NCI-H1092 (cell line): ENCODE data around the gene CNPY1.
"Not testable (repeated sequence)": the region's sequence is repeated elsewhere in the genome, so short reads cannot be mapped to it uniquely, and the experiment has no call there.

ENCODE experiments used
- DNase-seq: peaks from one replicate; lab custom pipeline; 2025; lab: John Stamatoyannopoulos, UW

CNPY1 gene

GRCh38 chr7:155578016-155578415 lies 31.7 kb upstream of the CNPY1 start:
- DNase-seq: no peak

DNA sequence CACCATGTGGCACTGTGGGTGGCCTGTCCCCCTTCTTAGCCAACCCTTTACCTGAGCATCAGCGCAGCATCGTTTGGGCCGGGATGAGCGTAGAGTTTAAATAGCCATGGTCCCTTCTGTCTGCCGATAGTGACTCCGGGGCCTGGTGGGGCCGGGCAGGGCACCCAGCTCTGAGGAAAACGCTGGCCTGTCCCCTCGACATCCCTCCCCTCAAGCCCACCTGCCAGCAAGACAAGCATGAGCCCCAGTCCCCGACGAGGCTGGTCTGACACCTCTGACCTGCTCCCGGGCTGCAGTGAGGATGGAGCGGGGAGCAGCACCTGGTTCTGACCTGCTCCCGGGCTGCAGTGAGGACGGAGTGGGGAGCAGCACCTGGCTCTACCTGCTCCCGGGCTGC lies 31.1 kb upstream of the CNPY1 start:
- DNase-seq: no peak

GRCh38 chr7:155576900-155577508 lies 30.6 kb upstream of the CNPY1 start:
- DNase-seq: no peak

DNA sequence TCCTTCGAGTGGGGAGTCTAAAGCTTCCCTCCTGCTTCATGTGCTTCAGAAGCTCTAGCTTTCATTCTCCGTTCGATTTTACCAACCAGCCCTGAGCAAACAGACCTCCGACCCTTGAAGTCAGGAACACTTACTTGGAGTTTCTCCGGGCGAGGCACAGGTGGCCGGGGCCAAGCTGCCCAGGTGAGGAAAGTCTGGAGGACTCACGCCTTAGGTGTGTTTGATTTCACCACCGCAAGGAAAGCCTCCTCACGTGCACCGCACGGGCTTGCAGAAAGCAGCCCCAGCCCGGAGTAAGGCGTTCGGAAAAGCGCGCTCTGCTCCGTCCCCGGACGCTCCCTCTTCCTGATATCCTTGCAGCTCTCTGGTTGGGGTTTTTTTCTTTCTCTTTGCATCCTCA lies 30.1 kb upstream of the CNPY1 start:
- no peak for DNase-seq

DNA sequence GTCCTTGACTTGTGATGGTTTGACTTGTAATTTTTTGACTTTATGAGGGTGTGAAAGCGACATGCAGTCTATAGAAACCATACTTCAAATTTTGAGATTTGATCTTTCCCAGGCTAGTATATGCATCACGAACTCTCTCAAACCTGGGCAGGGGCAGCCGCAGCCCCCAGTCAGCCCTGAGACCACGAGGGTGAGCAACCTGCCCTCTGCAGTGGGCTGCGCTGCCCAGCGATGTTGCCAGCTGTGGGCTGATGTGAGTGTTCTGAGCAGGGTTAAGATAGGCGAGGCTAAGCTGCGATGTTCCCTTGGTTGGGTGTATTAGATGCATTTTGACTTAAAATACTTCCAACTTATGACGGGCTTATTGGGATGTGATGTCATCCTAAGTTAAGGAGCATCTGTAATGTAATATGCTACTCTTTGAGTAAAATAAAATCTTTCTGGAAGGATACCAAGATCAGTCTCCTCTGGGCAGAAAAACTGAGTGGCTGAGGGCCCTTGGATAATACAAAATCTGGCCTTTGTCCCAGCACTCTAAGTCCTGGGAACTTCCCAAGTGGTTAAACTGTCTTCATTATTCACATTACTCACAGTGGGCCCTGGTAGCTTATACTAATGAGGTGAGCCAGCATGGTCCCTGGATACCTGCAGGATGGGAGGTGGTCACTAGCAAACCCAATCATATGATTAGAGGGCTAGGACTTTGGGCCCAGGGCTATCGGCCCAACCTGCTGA lies 28.4 kb upstream of the CNPY1 start:
- DNase-seq: no peak

DNA sequence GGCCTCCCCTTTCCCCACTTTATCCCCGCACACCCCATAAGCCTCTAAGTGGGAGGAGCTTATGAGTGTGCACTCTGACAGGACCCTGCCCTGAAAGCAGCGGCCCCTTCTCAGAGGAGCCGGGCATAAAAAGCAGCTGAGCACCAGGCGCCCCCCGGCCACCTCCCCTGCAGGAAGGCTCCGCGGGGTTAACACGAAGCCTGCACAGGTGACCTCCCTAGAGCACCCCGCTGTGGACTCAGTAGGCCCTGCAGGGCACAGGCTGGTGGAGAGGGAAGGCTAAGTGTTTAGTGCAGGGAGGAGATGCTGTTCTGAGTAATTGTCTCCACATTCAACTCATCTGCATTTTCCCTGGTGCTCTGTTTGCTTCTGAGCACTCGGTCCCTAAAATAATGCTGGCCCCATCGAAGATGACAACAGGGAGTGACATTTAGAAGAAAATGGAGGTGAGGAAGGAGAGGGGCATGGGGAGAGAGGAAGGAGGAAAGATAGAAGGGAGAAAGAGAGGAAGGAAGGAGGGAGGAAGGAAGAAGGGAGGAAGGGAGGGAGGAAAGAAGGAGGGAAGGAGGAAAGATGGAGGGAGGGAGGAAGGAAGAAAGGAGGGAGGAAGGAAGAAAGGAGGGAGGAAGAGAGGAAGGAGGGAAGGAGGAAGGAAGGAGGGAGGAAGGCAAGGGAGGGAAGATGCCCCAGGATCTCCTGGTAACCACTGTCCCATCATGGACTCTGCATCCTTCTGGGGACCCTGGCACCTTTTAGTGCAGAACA lies 25.4 kb upstream of the CNPY1 start:
- no peak for DNase-seq

DNA sequence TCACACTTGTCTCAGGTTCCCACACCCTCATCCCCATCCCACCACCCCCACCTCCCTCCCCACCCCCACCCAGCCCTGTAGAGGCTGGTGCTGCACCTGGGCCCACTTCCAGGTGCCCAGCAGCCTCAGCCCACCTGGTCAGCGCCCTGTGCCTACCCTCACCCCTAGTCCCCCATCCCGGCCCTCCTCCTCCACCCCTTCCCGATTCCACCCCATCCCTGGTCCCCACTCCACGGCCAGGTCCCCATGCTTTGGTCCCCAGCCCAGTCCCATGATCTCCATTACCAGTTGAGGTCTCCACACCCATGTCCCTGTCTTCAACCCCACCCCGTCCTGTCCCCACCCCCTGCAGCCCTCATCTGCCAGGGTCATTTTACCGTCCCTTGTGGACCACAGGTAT lies 24.6 kb upstream of the CNPY1 start:
- no peak for DNase-seq

GRCh38 chr7:155570171-155570958 lies 24.0 kb upstream of the CNPY1 start:
- DNase-seq: no peak

DNA sequence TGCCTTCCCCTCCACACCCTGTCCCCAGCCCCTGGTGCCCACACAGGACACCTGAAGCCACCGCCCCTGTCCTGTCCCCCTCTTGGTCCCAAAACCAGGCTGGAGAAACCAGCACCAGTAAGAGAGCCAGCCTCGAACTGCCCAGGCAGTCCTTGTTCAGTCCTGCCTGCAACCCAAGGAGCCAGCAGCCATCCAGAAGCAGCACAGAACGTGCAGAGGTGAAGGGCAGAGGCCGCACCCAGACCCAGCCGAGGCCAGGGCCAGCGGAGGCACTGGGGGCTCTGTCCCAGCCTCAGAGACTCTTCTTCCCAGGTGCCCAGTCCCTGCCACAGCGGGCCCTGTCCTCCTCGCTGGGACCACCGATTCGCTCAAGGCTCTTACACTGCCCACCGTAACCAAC lies 23.3 kb upstream of the CNPY1 start:
- no peak for DNase-seq

GRCh38 chr7:155568842-155569494 lies 22.6 kb upstream of the CNPY1 start:
- DNase-seq: peak; percentile 33

GRCh38 chr7:155568333-155568660 lies 21.9 kb upstream of the CNPY1 start:
- no peak for DNase-seq

GRCh38 chr7:155567646-155568332 lies 21.4 kb upstream of the CNPY1 start:
- DNase-seq: no peak

GRCh38 chr7:155566011-155566836 lies 19.9 kb upstream of the CNPY1 start:
- DNase-seq: no peak

DNA sequence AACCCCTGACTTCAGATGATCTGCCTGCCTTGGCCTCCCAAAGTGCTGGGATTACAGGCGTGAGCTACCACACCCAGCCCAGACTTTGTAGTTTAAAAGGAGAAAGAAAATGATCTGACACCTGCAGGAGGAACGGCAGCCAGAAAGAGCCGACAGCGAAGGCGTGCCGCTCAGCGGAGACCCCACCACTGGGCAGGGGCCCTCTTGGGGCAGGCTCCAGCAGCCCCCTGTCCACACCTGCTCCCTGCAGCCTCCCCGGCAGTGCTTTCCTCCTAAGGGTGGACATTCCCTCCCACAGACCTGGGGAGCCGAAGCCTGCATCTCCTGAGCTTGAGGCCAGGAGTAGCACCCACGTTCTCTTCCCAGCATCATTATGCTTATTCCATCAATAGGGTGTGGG lies 19.2 kb upstream of the CNPY1 start:
- DNase-seq: no peak

DNA sequence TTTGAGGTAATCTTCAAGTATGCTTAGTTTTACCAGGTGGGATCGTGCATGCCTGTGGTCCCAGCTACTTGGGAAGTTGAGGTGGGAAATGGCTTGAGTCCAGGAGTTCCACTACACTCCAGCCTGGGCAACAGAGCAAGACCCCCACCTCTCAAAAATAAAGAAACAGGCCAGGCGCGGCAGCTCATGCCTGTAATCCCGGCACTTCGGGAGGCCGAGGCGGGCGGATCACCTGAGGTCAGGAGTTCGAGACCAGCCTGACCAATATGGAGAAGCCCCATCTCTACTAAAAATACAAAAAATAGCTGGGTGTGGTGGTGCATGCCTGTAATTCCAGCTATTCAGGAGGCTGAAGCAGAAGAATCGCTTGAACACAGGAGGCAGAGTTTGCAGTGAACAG lies 16.6 kb upstream of the CNPY1 start:
- not testable (repeated sequence) for DNase-seq

GRCh38 chr7:155562106-155562505 lies 15.7 kb upstream of the CNPY1 start:
- no peak for DNase-seq

GRCh38 chr7:155560982-155561686 lies 14.8 kb upstream of the CNPY1 start:
- no peak for DNase-seq

GRCh38 chr7:155560196-155560885 lies 14.0 kb upstream of the CNPY1 start:
- DNase-seq: no peak

- DNase-seq: no peak
Measured at GRCh38 chr7:155559519-155560108, 13.3 kb upstream of the CNPY1 start.
